Measurements from ENCODE around the gene PPP3CA.

GRCh38 chr4:101393256-101393655 is 45.9 kb upstream of the PPP3CA start:
- no peak for TF ChIP-seq CTCF (IDR thresholded peaks at IDR 0.05; ENCODE audit: low read depth, low read length)
- TF ChIP-seq MAX (IDR thresholded peaks at IDR 0.05; ENCODE audit: low read depth, low read length): no peak
- TF ChIP-seq POLR2A (IDR thresholded peaks at IDR 0.05; ENCODE audit: extremely low read depth, insufficient read length): no peak

Measured in NB4 (cell line).